HUES64 (cell line): ENCODE results near the gene PDCD1LG2. TPM values are rescaled to one million over a fixed set of nuclear protein-coding genes. Genes with fewer than 3 reads are reported as not detected.
"Not testable (repeated sequence)": the region's sequence is repeated elsewhere in the genome, so short reads cannot be mapped to it uniquely, and the experiment has no call there.

Experiments used
- H3K27ac ChIP-seq: 2 replicates; pipeline ENCODE4 v1.7.0; 2013; ENCODE audit warnings: low read depth, low read length, inconsistent platforms
- H3K27me3 ChIP-seq: 2 replicates; pipeline ENCODE4 v1.6.1; 2013; ENCODE audit warnings: mild to moderate bottlenecking, low read length; ENCODE audit not compliant: insufficient read depth
- H3K36me3 ChIP-seq: 2 replicates; pipeline ENCODE4 v1.6.1; 2013; ENCODE audit warnings: mild to moderate bottlenecking, low read length; ENCODE audit not compliant: insufficient read depth
- H3K4me1 ChIP-seq: 2 replicates; pipeline ENCODE4 v1.6.1; 2013; ENCODE audit warnings: mild to moderate bottlenecking, low read length, moderate library complexity; ENCODE audit not compliant: insufficient read depth
- H3K4me3 ChIP-seq: 2 replicates; pipeline ENCODE4 v1.5.1; 2013; ENCODE audit warnings: mild to moderate bottlenecking, low read length, moderate library complexity
- H3K9ac ChIP-seq: 2 replicates; pipeline ENCODE4 v1.6.1; 2013; ENCODE audit warnings: mild to moderate bottlenecking, low read depth, low read length
- H3K9me3 ChIP-seq: 2 replicates; pipeline ENCODE4 v1.6.1; 2013; ENCODE audit warnings: low read depth, low read length; ENCODE audit not compliant: insufficient read depth
- whole genome bisulfite sequencing: fragments of 150-250, 120-280 bp; methylation state at CpG from one replicate; pipeline ENCODE4 v1.1.7; 2013; ENCODE audit warnings: missing lambda C conversion rate; 5-methylcytosine and 5-hydroxymethylcytosine counted together
- polyA plus RNA-seq, 2 experiments: library from polyadenylated mRNA; stranded (reverse); fragments of 50-300 nt; gene quantifications; one replicate each; pipeline ENCODE4 v1.2.3, GENCODE V29; 2013

PDCD1LG2 gene
- not detected for polyA plus RNA-seq (2013, experiment 1 of 2)
- not detected for polyA plus RNA-seq (2013, experiment 2 of 2)

GRCh38 chr9:5510360-5510931 is at the start of gene PDCD1LG2:
Gene PDCD1LG2 (plus strand): TSS chr9:5510531. CDS start chr9:5522547, 12,016 bp downstream.
- H3K27me3 ChIP-seq, result no peaks in the 10 kb centered on the region
- no peak within 1 kb of the TSS for H3K4me3 ChIP-seq
- WGBS, result 94% methylated on average over 4 of the region's 4 CpGs
- H3K36me3 ChIP-seq, result no peaks in the 10 kb centered on the region
- H3K4me1 ChIP-seq, result peaks cover 3% of the 10 kb centered on the region; the same call in 1 of the 2 replicates
- no peaks in the 10 kb centered on the region for H3K9me3 ChIP-seq
- no peak within 1 kb of the TSS for H3K9ac ChIP-seq
- no peak within 1 kb of the TSS for H3K27ac ChIP-seq

- not testable (repeated sequence) for H3K27me3 ChIP-seq, H3K9me3 ChIP-seq, H3K9ac ChIP-seq, H3K4me3 ChIP-seq, H3K4me1 ChIP-seq, H3K27ac ChIP-seq, H3K36me3 ChIP-seq
- WGBS, result 97% methylated on average over 3 of the region's 4 CpGs
These were observed 45.5 kb upstream of the PDCD1LG2 start for GRCh38 chr9:5464831-5465330.

GRCh38 chr9:5466005-5466404 is 44.3 kb upstream of the PDCD1LG2 start:
- Histone ChIP-seq H3K4me1 (no peaks in the 10 kb centered on the region), H3K4me3 (no peak overlapping the region), H3K27ac (no peak overlapping the region), H3K27me3 (no peaks in the 10 kb centered on the region), H3K36me3 (no peaks in the 10 kb centered on the region), H3K9me3 (no peaks in the 10 kb centered on the region), H3K9ac (no peak overlapping the region)
- WGBS, result no CpG with 5 or more reads among the region's 1 CpG

GRCh38 chr9:5466766-5467165 is 43.6 kb upstream of the PDCD1LG2 start:
- Histone ChIP-seq H3K9ac (no peak overlapping the region), H3K9me3 (no peaks in the 10 kb centered on the region), H3K36me3 (no peaks in the 10 kb centered on the region), H3K27ac (no peak overlapping the region), H3K27me3 (no peaks in the 10 kb centered on the region), H3K4me3 (no peak overlapping the region), H3K4me1 (no peaks in the 10 kb centered on the region)
- WGBS, result no CpG with 5 or more reads among the region's 2 CpGs

- H3K27ac ChIP-seq, result no peak overlapping the region
- H3K27me3 ChIP-seq, result no peaks in the 10 kb centered on the region
- no peaks in the 10 kb centered on the region for H3K36me3 ChIP-seq
- H3K4me1 ChIP-seq, result no peaks in the 10 kb centered on the region
- no peaks in the 10 kb centered on the region for H3K9me3 ChIP-seq
- H3K9ac ChIP-seq, result no peak overlapping the region
- H3K4me3 ChIP-seq, result no peak overlapping the region
- WGBS, result 88% methylated on average over 3 of the region's 5 CpGs
These were observed 41.5 kb upstream of the PDCD1LG2 start for GRCh38 chr9:5468850-5469249.

GRCh38 chr9:5470122-5470521 is 40.2 kb upstream of the PDCD1LG2 start:
- Histone ChIP-seq H3K9me3 (no peaks in the 10 kb centered on the region), H3K9ac (no peak overlapping the region), H3K36me3 (no peaks in the 10 kb centered on the region), H3K27me3 (no peaks in the 10 kb centered on the region), H3K4me1 (no peaks in the 10 kb centered on the region), H3K27ac (no peak overlapping the region), H3K4me3 (no peak overlapping the region)
- WGBS, result 100% methylated on average over 1 of the region's 1 CpG

GRCh38 chr9:5470816-5471215 is 39.5 kb upstream of the PDCD1LG2 start:
- H3K4me1 ChIP-seq, result no peaks in the 10 kb centered on the region
- no peak overlapping the region for H3K27ac ChIP-seq
- H3K9ac ChIP-seq, result no peak overlapping the region
- no peaks in the 10 kb centered on the region for H3K36me3 ChIP-seq
- no peaks in the 10 kb centered on the region for H3K27me3 ChIP-seq
- WGBS, result 100% methylated on average over 2 of the region's 3 CpGs
- H3K4me3 ChIP-seq, result no peak overlapping the region
- H3K9me3 ChIP-seq, result no peaks in the 10 kb centered on the region

GRCh38 chr9:5475611-5476010 is 34.7 kb upstream of the PDCD1LG2 start:
- H3K27me3 ChIP-seq, H3K9ac ChIP-seq, H3K36me3 ChIP-seq, H3K4me1 ChIP-seq, H3K4me3 ChIP-seq, H3K27ac ChIP-seq: not testable (repeated sequence)
- H3K9me3 ChIP-seq, result peaks cover 17% of the 10 kb centered on the region
- WGBS, result 100% methylated on average over 2 of the region's 2 CpGs

- H3K27ac ChIP-seq, result no peak overlapping the region
- no peaks in the 10 kb centered on the region for H3K36me3 ChIP-seq
- H3K4me3 ChIP-seq, result no peak overlapping the region
- H3K9me3 ChIP-seq, result peaks cover 17% of the 10 kb centered on the region
- H3K27me3 ChIP-seq, result no peaks in the 10 kb centered on the region
- no peaks in the 10 kb centered on the region for H3K4me1 ChIP-seq
- no peak overlapping the region for H3K9ac ChIP-seq
- WGBS, result 84% methylated on average over 2 of the region's 2 CpGs
These were observed 32.1 kb upstream of the PDCD1LG2 start for GRCh38 chr9:5478206-5478605.

- H3K9ac ChIP-seq, result no peak overlapping the region
- H3K4me1 ChIP-seq, result no peaks in the 10 kb centered on the region
- H3K4me3 ChIP-seq, result no peak overlapping the region
- WGBS, result 92% methylated on average over 3 of the region's 3 CpGs
- H3K27me3 ChIP-seq, result no peaks in the 10 kb centered on the region
- peaks cover 17% of the 10 kb centered on the region for H3K9me3 ChIP-seq
- no peaks in the 10 kb centered on the region for H3K36me3 ChIP-seq
- no peak overlapping the region for H3K27ac ChIP-seq
These were observed 30.2 kb upstream of the PDCD1LG2 start for GRCh38 chr9:5479994-5480694.

- H3K27me3 ChIP-seq, result no peaks in the 10 kb centered on the region
- no peaks in the 10 kb centered on the region for H3K36me3 ChIP-seq
- 97% methylated on average over 3 of the region's 4 CpGs for WGBS
- H3K9me3 ChIP-seq, result peaks cover 17% of the 10 kb centered on the region
- H3K9ac ChIP-seq, result no peak overlapping the region
- no peak overlapping the region for H3K4me3 ChIP-seq
- no peak overlapping the region for H3K27ac ChIP-seq
- H3K4me1 ChIP-seq, result no peaks in the 10 kb centered on the region
These were observed 29.4 kb upstream of the PDCD1LG2 start for GRCh38 chr9:5480919-5481318.
